Keratinocyte (primary cell): ENCODE results near the gene SMIM10L2A. TPM values are rescaled to one million over a fixed set of nuclear protein-coding genes. Genes with fewer than 3 reads are reported as not detected.

Experiments
- DNase-seq: peaks from one replicate; pipeline ENCODE4 v3.0.0-alpha.2; 2011; ENCODE audit warnings: low read depth, missing footprints, low spot score
- FAIRE-seq: peaks from 2 replicates; lab custom pipeline; 2011; peaks lifted over from hg19 to GRCh38; lab: Jason Lieb, UNC
- H2AFZ ChIP-seq: 2 replicates; pipeline ENCODE4 v1.6.0; 2012; ENCODE audit warnings: low read length, control low read depth, inconsistent platforms; ENCODE audit not compliant: control insufficient read depth
- H3K27ac ChIP-seq: 2 replicates; pipeline ENCODE4 v1.5.1; 2011; ENCODE audit warnings: low read length; ENCODE audit not compliant: control insufficient read depth, insufficient read depth
- H3K27me3 ChIP-seq: 3 replicates; pipeline ENCODE4 v1.6.0; 2011; ENCODE audit warnings: low read length; ENCODE audit not compliant: control insufficient read depth, insufficient read depth; ENCODE audit errors: extremely low read depth
- H3K36me3 ChIP-seq, 2 experiments: 2 replicates in 1 of 2; 3 replicates in 1 of 2; pipeline ENCODE4 v1.5.1; 2011; ENCODE audit warnings: low read length in 2 of 2, mild to moderate bottlenecking in 1 of 2; ENCODE audit not compliant: control insufficient read depth in 2 of 2, insufficient read depth in 2 of 2; ENCODE audit errors: extremely low read depth in 1 of 2
- H3K4me1 ChIP-seq: 3 replicates; pipeline ENCODE4 v1.5.1; 2011; ENCODE audit warnings: low read length; ENCODE audit not compliant: control insufficient read depth, insufficient read depth; ENCODE audit errors: extremely low read depth
- H3K4me2 ChIP-seq: 3 replicates; pipeline ENCODE4 v1.6.0; 2011; ENCODE audit warnings: low read depth, low read length; ENCODE audit not compliant: control insufficient read depth, insufficient read depth; ENCODE audit errors: extremely low read depth
- H3K4me3 ChIP-seq, 3 experiments: fragments of 200-600 bp in 1 of 3; sonication (generic) in 1 of 3; 2 replicates in 2 of 3; 3 replicates in 1 of 3; pipeline ENCODE4 v1.5.1; 2011 to 2016; ENCODE audit warnings: low read length in 3 of 3, mild to moderate bottlenecking in 3 of 3, control low read depth in 2 of 3, inconsistent platforms in 1 of 3, low read depth in 1 of 3, mixed read lengths in 1 of 3, mixed run types in 1 of 3, moderate library complexity in 1 of 3; ENCODE audit not compliant: control insufficient read depth in 2 of 3, insufficient read depth in 2 of 3; ENCODE audit errors: extremely low read depth in 1 of 3
- H3K79me2 ChIP-seq: 2 replicates; pipeline ENCODE4 v1.6.0; 2012; ENCODE audit warnings: low read length; ENCODE audit not compliant: control insufficient read depth, insufficient read depth
- H3K9ac ChIP-seq: 3 replicates; pipeline ENCODE4 v1.6.0; 2011; ENCODE audit warnings: low read length; ENCODE audit not compliant: control insufficient read depth, insufficient read depth; ENCODE audit errors: extremely low read depth
- H3K9me1 ChIP-seq: 3 replicates; pipeline ENCODE4 v1.6.0; 2011; ENCODE audit warnings: low read length; ENCODE audit not compliant: control insufficient read depth, insufficient read depth; ENCODE audit errors: extremely low read depth
- H3K9me3 ChIP-seq: 2 replicates; pipeline ENCODE4 v1.5.1; 2012; ENCODE audit warnings: low read depth, low read length; ENCODE audit not compliant: control insufficient read depth
- H4K20me1 ChIP-seq: 3 replicates; pipeline ENCODE4 v1.6.0; 2011; ENCODE audit warnings: low read length; ENCODE audit not compliant: control insufficient read depth, insufficient read depth; ENCODE audit errors: extremely low read depth
- CTCF ChIP-seq, 3 experiments: IDR thresholded peaks in 1 of 3; conservative IDR thresholded peaks in 1 of 3; optimal IDR thresholded peaks in 1 of 3; 2 replicates in 2 of 3; 3 replicates in 1 of 3; pipeline versions ENCODE3 to v1.5.1; 2011; ENCODE audit warnings: low read length in 3 of 3, mild to moderate bottlenecking in 3 of 3, moderate library complexity in 2 of 3, control low read depth in 1 of 3, inconsistent platforms in 1 of 3; ENCODE audit not compliant: insufficient read depth in 2 of 3; ENCODE audit errors: extremely low read depth in 1 of 3
- EZH2 ChIP-seq: IDR thresholded peaks from one replicate; pipeline ENCODE4 v1.6.1; 2012; ENCODE audit warnings: inconsistent platforms, mild to moderate bottlenecking, low read length, moderate library complexity
- dilution Hi-C: fragments of 300-500 bp; cut with MboI; formaldehyde crosslinking; loops from one replicate; pipeline ENCODE4 v1.7.0; 2020; ENCODE audit warnings: low sequenced_read_pairs; ENCODE audit not compliant: extremely low pct_ligation_motif_present
- polyA plus RNA-seq, 5 experiments: library from polyadenylated mRNA; depleted of rRNA in 3 of 5; stranded (reverse) in 3 of 5; stranded (forward) in 1 of 5; unstranded in 1 of 5; fragments of >200 nt; gene quantifications; 1 replicate in 1 of 5; 2 replicates in 3 of 5; 3 replicates in 1 of 5; pipeline versions ENCODE4 v1.2.1 to v1.2.3, GENCODE V29; 2011 to 2012; ENCODE audit warnings: missing spikeins in 2 of 5, low read depth in 1 of 5, low replicate concordance in 1 of 5

The SMIM10L2A gene
- polyA plus RNA-seq, 1 donor (not counting 4 experiments of a cell fraction or from before 2014, with no cell fraction given), result 0.49 TPM

- FAIRE-seq, result no peak
Observed at GRCh38 chrX:135424469-135424868, 2.7 kb downstream of the SMIM10L2A start.

GRCh38 chrX:135425026-135425965 is 3.6 kb downstream of the SMIM10L2A start:
- TF ChIP-seq EZH2, result no peak
- TF ChIP-seq CTCF (optimal IDR thresholded peaks at IDR 0.05 in 1 of 3, IDR thresholded peaks at IDR 0.05 in 1 of 3, conservative IDR thresholded peaks at IDR 0.05 in 1 of 3; ENCODE audit: extremely low read depth in 1 of 3, insufficient read depth in 2 of 3, low read length in 3 of 3), result no peak
- dilution Hi-C loops, result no loop called here
- no peak overlapping the region for H3K4me3 ChIP-seq

More at GRCh38 chrX:135424469-135424868, 2.7 kb downstream of the SMIM10L2A start:
- no peak overlapping the region for H3K4me2 ChIP-seq
- no peaks in the 10 kb centered on the region for H3K9me3 ChIP-seq
- H3K9me1 ChIP-seq, result no peaks in the 10 kb centered on the region
- DNase-seq, result no peak
- no peaks in the 10 kb centered on the region for H3K36me3 ChIP-seq
- dilution Hi-C loops, result no loop called here
- H2AFZ ChIP-seq, result no peak overlapping the region
- no peak overlapping the region for H3K9ac ChIP-seq
- H3K27ac ChIP-seq, result no peak overlapping the region
- no peaks in the 10 kb centered on the region for H4K20me1 ChIP-seq
- H3K27me3 ChIP-seq, result no peaks in the 10 kb centered on the region
- H3K4me3 ChIP-seq, result no peak overlapping the region
- H3K4me1 ChIP-seq, result no peaks in the 10 kb centered on the region
- TF ChIP-seq EZH2 (no peak), CTCF (optimal IDR thresholded peaks at IDR 0.05 in 1 of 3, IDR thresholded peaks at IDR 0.05 in 1 of 3, conservative IDR thresholded peaks at IDR 0.05 in 1 of 3; ENCODE audit: extremely low read depth in 1 of 3, insufficient read depth in 2 of 3, low read length in 3 of 3) (no peak)
- no peaks in the 10 kb centered on the region for H3K79me2 ChIP-seq

More at GRCh38 chrX:135425026-135425965, 3.6 kb downstream of the SMIM10L2A start:
- H3K9me1 ChIP-seq, result no peaks in the 10 kb centered on the region
- no peaks in the 10 kb centered on the region for H3K4me1 ChIP-seq
- H3K27me3 ChIP-seq, result no peaks in the 10 kb centered on the region
- FAIRE-seq, result no peak
- H2AFZ ChIP-seq, result no peak overlapping the region
- H3K4me2 ChIP-seq, result no peak overlapping the region
- H3K79me2 ChIP-seq, result no peaks in the 10 kb centered on the region
- H3K36me3 ChIP-seq, result no peaks in the 10 kb centered on the region
- no peaks in the 10 kb centered on the region for H4K20me1 ChIP-seq
- no peak for DNase-seq
- H3K27ac ChIP-seq, result no peak overlapping the region
- no peak overlapping the region for H3K9ac ChIP-seq
- H3K9me3 ChIP-seq, result no peaks in the 10 kb centered on the region
